K562 (cell line): ENCODE measurements around the gene C1QTNF5. TPM values are rescaled to one million over a fixed set of nuclear protein-coding genes. Genes with fewer than 3 reads are reported as not detected.

Source experiments
- KLF1 ChIP-seq: fragments of 450-650 bp; IDR thresholded peaks from 2 replicates; pipeline ENCODE4 v1.6.1; 2016; ENCODE audit warnings: missing genetic modification characterization, missing compliant biosample characterization
- MEF2D ChIP-seq: conservative IDR thresholded peaks from 2 replicates; pipeline ENCODE4 v1.6.1; 2016; ENCODE audit warnings: low read depth, missing genetic modification characterization, missing compliant biosample characterization
- NFXL1 ChIP-seq: fragments of 450-650 bp; formaldehyde crosslinking; IDR thresholded peaks from 2 replicates; pipeline ENCODE4 v1.4.0; 2021; ENCODE audit warnings: mild to moderate bottlenecking
- NR2C1 ChIP-seq, 2 experiments: fragments of 450-650 bp; IDR thresholded peaks; 2 replicates each; pipeline ENCODE4 v1.6.1; 2017; ENCODE audit warnings: mild to moderate bottlenecking in 2 of 2, antibody characterized with exemption in 1 of 2, inconsistent platforms in 1 of 2, missing compliant biosample characterization in 1 of 2, missing genetic modification characterization in 1 of 2
- POLR3G ChIP-seq: IDR thresholded peaks from 2 replicates; pipeline ENCODE4 v1.6.1; 2011; ENCODE audit not compliant: insufficient read length, insufficient replicate concordance; ENCODE audit errors: extremely low read depth
- TBP ChIP-seq: optimal IDR thresholded peaks from 2 replicates; pipeline ENCODE3; 2011; ENCODE audit warnings: low read depth, low read length, improper control_type of control experiment
- ZFX ChIP-seq: sonication (generic); formaldehyde crosslinking; IDR thresholded peaks from 2 replicates; pipeline ENCODE4 v1.8.0; 2022; ENCODE audit warnings: mild to moderate bottlenecking, missing genetic modification reagents, moderate library complexity
- polyA plus RNA-seq, 8 experiments: library from polyadenylated mRNA; depleted of rRNA in 4 of 8; stranded (reverse) in 5 of 8; unstranded in 3 of 8; fragments of >200 nt; fragmentation: Nextera tagmentation in 2 of 8; fragmentation: Illumina TruSeq in 1 of 8; extraction: Ambion mirVana in 2 of 8; extraction: Trizol in 1 of 8; gene quantifications; 2 replicates each; pipeline versions ENCODE4 v1.2.1 to v1.2.3, GENCODE V29; 2011 to 2014; ENCODE audit warnings: inconsistent platforms in 1 of 8, missing spikeins in 1 of 8
- total RNA-seq, 7 experiments: library from RNA; depleted of rRNA in 6 of 7; stranded (reverse); fragments of >200 nt in 6 of 7; fragmentation: Illumina TruSeq in 2 of 7; extraction: Trizol in 2 of 7; gene quantifications; 2 replicates each; pipeline versions ENCODE4 v1.2.1 to v1.2.3, GENCODE V29; 2011 to 2021; ENCODE audit warnings: low replicate concordance in 1 of 7
- TF ChIP-seq, protein P1 (sequence below): fragments of 450-650 bp; IDR thresholded peaks from 2 replicates; pipeline ENCODE4 v1.6.1; 2017; ENCODE audit warnings: antibody characterized with exemption, mild to moderate bottlenecking
- TF ChIP-seq, protein P2 (sequence below): sonication (generic); formaldehyde crosslinking; IDR thresholded peaks from 2 replicates; pipeline ENCODE4 v1.8.0; 2022; ENCODE audit warnings: missing genetic modification reagents, mild to moderate bottlenecking, borderline replicate concordance
- TF ChIP-seq, protein P3 (sequence below): fragments of 250-450 bp; sonication (Bioruptor Pico); IDR thresholded peaks from 2 replicates; pipeline ENCODE4 v1.8.0; 2022; ENCODE audit warnings: moderate library complexity, mild to moderate bottlenecking, inconsistent platforms
- TF ChIP-seq, protein P4 (sequence below): fragments of 250-450 bp; sonication (Bioruptor Pico); IDR thresholded peaks from 2 replicates; pipeline ENCODE4 v1.5.0; 2021; ENCODE audit warnings: mild to moderate bottlenecking, borderline replicate concordance
- TF ChIP-seq, protein P5 (sequence below): fragments of 450-650 bp; IDR thresholded peaks from 2 replicates; pipeline ENCODE4 v1.6.1; 2016; ENCODE audit warnings: antibody characterized with exemption
- TF ChIP-seq, protein P6 (sequence below): fragments of 250-450 bp; sonication (Bioruptor Pico); IDR thresholded peaks from 2 replicates; pipeline ENCODE4 v1.4.0; 2020; ENCODE audit warnings: borderline replicate concordance

C1QTNF5 gene
- total and polyA plus RNA-seq, 9 of the 15 experiments (the other 6 are each of a cell fraction or from before 2014, with no cell fraction given), result 0.07 to 0.76 (median 0.24) TPM; not detected in 1

DNA sequence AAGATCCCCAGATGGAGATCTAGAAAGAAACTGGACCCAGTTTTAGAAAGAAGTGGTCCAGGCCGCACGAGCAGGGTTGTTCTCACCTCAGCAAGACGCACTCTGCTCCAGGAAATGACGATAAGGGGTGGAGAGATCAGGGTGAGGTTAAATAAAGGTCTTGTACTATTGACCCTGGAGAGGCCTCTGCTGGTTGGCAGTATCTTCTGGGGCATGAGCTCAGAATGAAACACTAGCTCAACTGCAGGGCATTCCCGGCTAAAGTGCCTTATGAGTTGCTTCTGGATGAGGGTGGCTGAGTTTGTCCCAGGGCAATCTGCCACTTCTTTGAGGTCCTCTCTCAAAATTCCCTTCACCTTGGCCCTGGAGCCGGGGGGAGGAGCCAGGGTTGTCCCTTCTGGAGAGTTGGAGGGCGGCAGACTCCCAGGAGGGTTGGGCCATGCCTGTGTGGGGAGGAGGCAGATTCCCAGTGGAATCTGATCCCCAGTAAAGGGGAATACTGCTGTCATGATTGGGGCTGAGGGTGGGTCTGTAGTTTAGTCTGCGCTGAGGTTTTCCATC lies 29.9 kb upstream of the C1QTNF5 start (continued):
- TF ChIP-seq, protein P1, sequence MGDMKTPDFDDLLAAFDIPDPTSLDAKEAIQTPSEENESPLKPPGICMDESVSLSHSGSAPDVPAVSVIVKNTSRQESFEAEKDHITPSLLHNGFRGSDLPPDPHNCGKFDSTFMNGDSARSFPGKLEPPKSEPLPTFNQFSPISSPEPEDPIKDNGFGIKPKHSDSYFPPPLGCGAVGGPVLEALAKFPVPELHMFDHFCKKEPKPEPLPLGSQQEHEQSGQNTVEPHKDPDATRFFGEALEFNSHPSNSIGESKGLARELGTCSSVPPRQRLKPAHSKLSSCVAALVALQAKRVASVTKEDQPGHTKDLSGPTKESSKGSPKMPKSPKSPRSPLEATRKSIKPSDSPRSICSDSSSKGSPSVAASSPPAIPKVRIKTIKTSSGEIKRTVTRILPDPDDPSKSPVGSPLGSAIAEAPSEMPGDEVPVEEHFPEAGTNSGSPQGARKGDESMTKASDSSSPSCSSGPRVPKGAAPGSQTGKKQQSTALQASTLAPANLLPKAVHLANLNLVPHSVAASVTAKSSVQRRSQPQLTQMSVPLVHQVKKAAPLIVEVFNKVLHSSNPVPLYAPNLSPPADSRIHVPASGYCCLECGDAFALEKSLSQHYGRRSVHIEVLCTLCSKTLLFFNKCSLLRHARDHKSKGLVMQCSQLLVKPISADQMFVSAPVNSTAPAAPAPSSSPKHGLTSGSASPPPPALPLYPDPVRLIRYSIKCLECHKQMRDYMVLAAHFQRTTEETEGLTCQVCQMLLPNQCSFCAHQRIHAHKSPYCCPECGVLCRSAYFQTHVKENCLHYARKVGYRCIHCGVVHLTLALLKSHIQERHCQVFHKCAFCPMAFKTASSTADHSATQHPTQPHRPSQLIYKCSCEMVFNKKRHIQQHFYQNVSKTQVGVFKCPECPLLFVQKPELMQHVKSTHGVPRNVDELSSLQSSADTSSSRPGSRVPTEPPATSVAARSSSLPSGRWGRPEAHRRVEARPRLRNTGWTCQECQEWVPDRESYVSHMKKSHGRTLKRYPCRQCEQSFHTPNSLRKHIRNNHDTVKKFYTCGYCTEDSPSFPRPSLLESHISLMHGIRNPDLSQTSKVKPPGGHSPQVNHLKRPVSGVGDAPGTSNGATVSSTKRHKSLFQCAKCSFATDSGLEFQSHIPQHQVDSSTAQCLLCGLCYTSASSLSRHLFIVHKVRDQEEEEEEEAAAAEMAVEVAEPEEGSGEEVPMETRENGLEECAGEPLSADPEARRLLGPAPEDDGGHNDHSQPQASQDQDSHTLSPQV, result peak; percentile 50
- TF ChIP-seq, protein P2, sequence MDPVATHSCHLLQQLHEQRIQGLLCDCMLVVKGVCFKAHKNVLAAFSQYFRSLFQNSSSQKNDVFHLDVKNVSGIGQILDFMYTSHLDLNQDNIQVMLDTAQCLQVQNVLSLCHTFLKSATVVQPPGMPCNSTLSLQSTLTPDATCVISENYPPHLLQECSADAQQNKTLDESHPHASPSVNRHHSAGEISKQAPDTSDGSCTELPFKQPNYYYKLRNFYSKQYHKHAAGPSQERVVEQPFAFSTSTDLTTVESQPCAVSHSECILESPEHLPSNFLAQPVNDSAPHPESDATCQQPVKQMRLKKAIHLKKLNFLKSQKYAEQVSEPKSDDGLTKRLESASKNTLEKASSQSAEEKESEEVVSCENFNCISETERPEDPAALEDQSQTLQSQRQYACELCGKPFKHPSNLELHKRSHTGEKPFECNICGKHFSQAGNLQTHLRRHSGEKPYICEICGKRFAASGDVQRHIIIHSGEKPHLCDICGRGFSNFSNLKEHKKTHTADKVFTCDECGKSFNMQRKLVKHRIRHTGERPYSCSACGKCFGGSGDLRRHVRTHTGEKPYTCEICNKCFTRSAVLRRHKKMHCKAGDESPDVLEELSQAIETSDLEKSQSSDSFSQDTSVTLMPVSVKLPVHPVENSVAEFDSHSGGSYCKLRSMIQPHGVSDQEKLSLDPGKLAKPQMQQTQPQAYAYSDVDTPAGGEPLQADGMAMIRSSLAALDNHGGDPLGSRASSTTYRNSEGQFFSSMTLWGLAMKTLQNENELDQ, result no peak
- no peak for TF ChIP-seq NFXL1
- TF ChIP-seq KLF1 (tag), result no peak
- TF ChIP-seq, protein P3, sequence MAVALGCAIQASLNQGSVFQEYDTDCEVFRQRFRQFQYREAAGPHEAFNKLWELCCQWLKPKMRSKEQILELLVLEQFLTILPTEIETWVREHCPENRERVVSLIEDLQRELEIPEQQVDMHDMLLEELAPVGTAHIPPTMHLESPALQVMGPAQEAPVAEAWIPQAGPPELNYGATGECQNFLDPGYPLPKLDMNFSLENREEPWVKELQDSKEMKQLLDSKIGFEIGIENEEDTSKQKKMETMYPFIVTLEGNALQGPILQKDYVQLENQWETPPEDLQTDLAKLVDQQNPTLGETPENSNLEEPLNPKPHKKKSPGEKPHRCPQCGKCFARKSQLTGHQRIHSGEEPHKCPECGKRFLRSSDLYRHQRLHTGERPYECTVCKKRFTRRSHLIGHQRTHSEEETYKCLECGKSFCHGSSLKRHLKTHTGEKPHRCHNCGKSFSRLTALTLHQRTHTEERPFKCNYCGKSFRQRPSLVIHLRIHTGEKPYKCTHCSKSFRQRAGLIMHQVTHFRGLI (CRISPR knock-in tag), result no peak
- no peak for TF ChIP-seq NR2C1 (IDR thresholded peaks at IDR 0.05)
- TF ChIP-seq NR2C1 (tag; IDR thresholded peaks at IDR 0.05), result peak; percentile 48; the same call in 1 of the 2 replicates
- no peak for TF ChIP-seq ZFX (CRISPR knock-in tag)
- TF ChIP-seq, protein P4, sequence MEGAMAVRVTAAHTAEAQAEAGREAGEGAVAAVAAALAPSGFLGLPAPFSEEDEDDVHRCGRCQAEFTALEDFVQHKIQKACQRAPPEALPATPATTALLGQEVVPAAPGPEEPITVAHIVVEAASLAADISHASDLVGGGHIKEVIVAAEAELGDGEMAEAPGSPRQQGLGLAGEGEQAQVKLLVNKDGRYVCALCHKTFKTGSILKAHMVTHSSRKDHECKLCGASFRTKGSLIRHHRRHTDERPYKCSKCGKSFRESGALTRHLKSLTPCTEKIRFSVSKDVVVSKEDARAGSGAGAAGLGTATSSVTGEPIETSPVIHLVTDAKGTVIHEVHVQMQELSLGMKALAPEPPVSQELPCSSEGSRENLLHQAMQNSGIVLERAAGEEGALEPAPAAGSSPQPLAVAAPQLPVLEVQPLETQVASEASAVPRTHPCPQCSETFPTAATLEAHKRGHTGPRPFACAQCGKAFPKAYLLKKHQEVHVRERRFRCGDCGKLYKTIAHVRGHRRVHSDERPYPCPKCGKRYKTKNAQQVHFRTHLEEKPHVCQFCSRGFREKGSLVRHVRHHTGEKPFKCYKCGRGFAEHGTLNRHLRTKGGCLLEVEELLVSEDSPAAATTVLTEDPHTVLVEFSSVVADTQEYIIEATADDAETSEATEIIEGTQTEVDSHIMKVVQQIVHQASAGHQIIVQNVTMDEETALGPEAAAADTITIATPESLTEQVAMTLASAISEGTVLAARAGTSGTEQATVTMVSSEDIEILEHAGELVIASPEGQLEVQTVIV (CRISPR knock-in tag), result no peak
- TF ChIP-seq, protein P5, sequence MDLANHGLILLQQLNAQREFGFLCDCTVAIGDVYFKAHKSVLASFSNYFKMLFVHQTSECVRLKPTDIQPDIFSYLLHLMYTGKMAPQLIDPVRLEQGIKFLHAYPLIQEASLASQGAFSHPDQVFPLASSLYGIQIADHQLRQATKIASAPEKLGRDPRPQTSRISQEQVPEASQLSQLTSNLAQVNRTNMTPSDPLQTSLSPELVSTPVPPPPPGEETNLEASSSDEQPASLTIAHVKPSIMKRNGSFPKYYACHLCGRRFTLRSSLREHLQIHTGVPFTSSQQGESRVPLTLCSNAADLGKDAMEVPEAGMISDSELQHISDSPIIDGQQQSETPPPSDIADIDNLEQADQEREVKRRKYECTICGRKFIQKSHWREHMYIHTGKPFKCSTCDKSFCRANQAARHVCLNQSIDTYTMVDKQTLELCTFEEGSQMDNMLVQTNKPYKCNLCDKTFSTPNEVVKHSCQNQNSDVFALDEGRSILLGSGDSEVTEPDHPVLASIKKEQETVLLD, result no peak
- TF ChIP-seq TBP, result no peak
- TF ChIP-seq POLR3G, result no peak
- TF ChIP-seq, protein P6, sequence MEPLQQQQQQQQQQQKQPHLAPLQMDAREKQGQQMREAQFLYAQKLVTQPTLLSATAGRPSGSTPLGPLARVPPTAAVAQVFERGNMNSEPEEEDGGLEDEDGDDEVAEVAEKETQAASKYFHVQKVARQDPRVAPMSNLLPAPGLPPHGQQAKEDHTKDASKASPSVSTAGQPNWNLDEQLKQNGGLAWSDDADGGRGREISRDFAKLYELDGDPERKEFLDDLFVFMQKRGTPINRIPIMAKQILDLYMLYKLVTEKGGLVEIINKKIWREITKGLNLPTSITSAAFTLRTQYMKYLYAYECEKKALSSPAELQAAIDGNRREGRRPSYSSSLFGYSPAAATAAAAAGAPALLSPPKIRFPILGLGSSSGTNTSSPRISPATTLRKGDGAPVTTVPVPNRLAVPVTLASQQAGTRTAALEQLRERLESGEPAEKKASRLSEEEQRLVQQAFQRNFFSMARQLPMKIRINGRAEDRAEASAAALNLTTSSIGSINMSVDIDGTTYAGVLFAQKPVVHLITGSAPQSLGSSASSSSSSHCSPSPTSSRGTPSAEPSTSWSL (CRISPR knock-in tag), result no peak
- TF ChIP-seq MEF2D (tag), result no peak
